K562 (cell line): Measurements from ENCODE around the gene FAM3C. TPM values are rescaled to one million over a fixed set of nuclear protein-coding genes. Genes with fewer than 3 reads are reported as not detected.
A peak's percentile ranks its signal among the peaks of the same experiment; 100 is the strongest.

Experiments used
- CSDE1 ChIP-seq, 2 experiments: fragments of 450-650 bp; IDR thresholded peaks; 2 replicates each; pipeline ENCODE4 v1.6.1; 2016; ENCODE audit warnings: mild to moderate bottlenecking in 1 of 2
- FOSL1 ChIP-seq: fragments of 200-800 bp; sonication (Bioruptor generic); conservative IDR thresholded peaks from 2 replicates; pipeline ENCODE4 v1.6.1; 2016; ENCODE audit warnings: missing genetic modification characterization, missing compliant biosample characterization
- L3MBTL2 ChIP-seq: fragments of 450-650 bp; IDR thresholded peaks from 2 replicates; pipeline ENCODE4 v1.6.1; 2016; ENCODE audit warnings: mild to moderate bottlenecking, moderate library complexity
- NFE2 ChIP-seq: IDR thresholded peaks from 2 replicates; pipeline ENCODE4 v1.6.1; 2014; ENCODE audit warnings: antibody characterized with exemption, low read depth
- RBM34 ChIP-seq: fragments of 200-400 bp; formaldehyde crosslinking; IDR thresholded peaks from 2 replicates; pipeline ENCODE4 v1.6.1; 2018; ENCODE audit warnings: low read length, borderline replicate concordance; ENCODE audit not compliant: insufficient read depth
- RUNX1 ChIP-seq: sonication (generic); IDR thresholded peaks from 2 replicates; pipeline ENCODE4 v1.6.1; 2016; ENCODE audit warnings: antibody characterized with exemption, low read depth
- SOX6 ChIP-seq: fragments of 450-650 bp; IDR thresholded peaks from 2 replicates; pipeline ENCODE4 v1.6.1; 2014; ENCODE audit warnings: mild to moderate bottlenecking
- TRIM24 ChIP-seq, 2 experiments: fragments of 450-650 bp; IDR thresholded peaks; 2 replicates each; pipeline ENCODE4 v1.6.1; 2016
- ZNF280B ChIP-seq: fragments of 250-450 bp; sonication (Bioruptor Pico); IDR thresholded peaks from 2 replicates; pipeline ENCODE4 v1.5.1; 2021; ENCODE audit warnings: mild to moderate bottlenecking
- ZNF311 ChIP-seq: fragments of 250-450 bp; sonication (Bioruptor Pico); IDR thresholded peaks from 2 replicates; pipeline ENCODE4 v1.4.0; 2020; ENCODE audit warnings: mild to moderate bottlenecking, moderate library complexity
- ZNF75A ChIP-seq: fragments of 450-650 bp; formaldehyde crosslinking; IDR thresholded peaks from 2 replicates; pipeline ENCODE4 v1.4.0; 2020; ENCODE audit warnings: mild to moderate bottlenecking
- polyA plus RNA-seq, 8 experiments: library from polyadenylated mRNA; depleted of rRNA in 4 of 8; stranded (reverse) in 5 of 8; unstranded in 3 of 8; fragments of >200 nt; fragmentation: Nextera tagmentation in 2 of 8; fragmentation: Illumina TruSeq in 1 of 8; extraction: Ambion mirVana in 2 of 8; extraction: Trizol in 1 of 8; gene quantifications; 2 replicates each; pipeline versions ENCODE4 v1.2.1 to v1.2.3, GENCODE V29; 2011 to 2014; ENCODE audit warnings: inconsistent platforms in 1 of 8, missing spikeins in 1 of 8
- total RNA-seq, 7 experiments: library from RNA; depleted of rRNA in 6 of 7; stranded (reverse); fragments of >200 nt in 6 of 7; fragmentation: Illumina TruSeq in 2 of 7; extraction: Trizol in 2 of 7; gene quantifications; 2 replicates each; pipeline versions ENCODE4 v1.2.1 to v1.2.3, GENCODE V29; 2011 to 2021; ENCODE audit warnings: low replicate concordance in 1 of 7
- TF ChIP-seq, protein P1 (sequence below): fragments of 250-450 bp; sonication (Bioruptor Pico); IDR thresholded peaks from 2 replicates; pipeline ENCODE4 v1.6.1; 2021; ENCODE audit warnings: mild to moderate bottlenecking
- TF ChIP-seq, protein P2 (sequence below): sonication (generic); formaldehyde crosslinking; IDR thresholded peaks from 2 replicates; pipeline ENCODE4 v1.8.0; 2022; ENCODE audit warnings: mild to moderate bottlenecking, missing genetic modification reagents
- TF ChIP-seq, protein P3 (sequence below), 2 experiments: fragments of 450-650 bp; conservative IDR thresholded peaks; 2 replicates each; pipeline ENCODE4 v1.6.1; 2017; ENCODE audit warnings: mild to moderate bottlenecking in 2 of 2, moderate library complexity in 2 of 2
- TF ChIP-seq, protein P4 (sequence below): fragments of 450-650 bp; IDR thresholded peaks from 2 replicates; pipeline ENCODE4 v1.6.1; 2016
- TF ChIP-seq, protein P5 (sequence below): fragments of 250-450 bp; sonication (Bioruptor Pico); IDR thresholded peaks from 2 replicates; pipeline ENCODE4 v1.4.0; 2020; ENCODE audit warnings: mild to moderate bottlenecking, moderate library complexity
- TF ChIP-seq, protein P6 (sequence below): fragments of 450-650 bp; IDR thresholded peaks from 2 replicates; pipeline ENCODE4 v1.6.1; 2018; ENCODE audit warnings: mild to moderate bottlenecking, low read depth; ENCODE audit not compliant: partially characterized antibody

FAM3C gene
- total and polyA plus RNA-seq, 9 of the 15 experiments (the other 6 are each of a cell fraction or from before 2014, with no cell fraction given) = 10.6 to 42.6 (median 30.0) TPM

DNA sequence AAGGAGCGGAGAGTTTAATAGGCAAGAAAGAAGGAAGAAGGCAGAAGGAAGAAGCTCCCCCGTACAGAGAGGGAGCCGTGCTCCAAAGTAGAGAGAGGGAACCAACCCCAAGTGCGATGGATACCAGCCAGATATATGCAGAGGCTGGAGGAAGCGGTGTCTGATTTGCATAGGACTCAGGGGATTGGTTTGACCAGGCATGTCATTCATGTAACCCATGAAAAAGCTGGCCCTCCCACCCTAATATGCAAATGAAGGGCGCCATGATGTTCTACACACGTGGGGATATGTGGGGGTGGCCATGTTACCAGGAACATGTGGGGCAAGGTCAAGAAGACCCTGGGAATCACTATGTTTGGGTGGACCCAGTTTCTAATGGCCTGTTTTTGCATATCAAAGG, 40.6 kb upstream of the FAM3C start (continued):
- TF ChIP-seq, protein P1, sequence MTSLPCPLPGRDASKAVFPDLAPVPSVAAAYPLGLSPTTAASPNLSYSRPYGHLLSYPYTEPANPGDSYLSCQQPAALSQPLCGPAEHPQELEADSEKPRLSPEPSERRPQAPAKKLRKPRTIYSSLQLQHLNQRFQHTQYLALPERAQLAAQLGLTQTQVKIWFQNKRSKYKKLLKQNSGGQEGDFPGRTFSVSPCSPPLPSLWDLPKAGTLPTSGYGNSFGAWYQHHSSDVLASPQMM (CRISPR knock-in tag) = no peak
- no peak for TF ChIP-seq NFE2
- TF ChIP-seq FOSL1 = no peak
- TF ChIP-seq ZNF280B (CRISPR knock-in tag) = no peak
- TF ChIP-seq, protein P2, sequence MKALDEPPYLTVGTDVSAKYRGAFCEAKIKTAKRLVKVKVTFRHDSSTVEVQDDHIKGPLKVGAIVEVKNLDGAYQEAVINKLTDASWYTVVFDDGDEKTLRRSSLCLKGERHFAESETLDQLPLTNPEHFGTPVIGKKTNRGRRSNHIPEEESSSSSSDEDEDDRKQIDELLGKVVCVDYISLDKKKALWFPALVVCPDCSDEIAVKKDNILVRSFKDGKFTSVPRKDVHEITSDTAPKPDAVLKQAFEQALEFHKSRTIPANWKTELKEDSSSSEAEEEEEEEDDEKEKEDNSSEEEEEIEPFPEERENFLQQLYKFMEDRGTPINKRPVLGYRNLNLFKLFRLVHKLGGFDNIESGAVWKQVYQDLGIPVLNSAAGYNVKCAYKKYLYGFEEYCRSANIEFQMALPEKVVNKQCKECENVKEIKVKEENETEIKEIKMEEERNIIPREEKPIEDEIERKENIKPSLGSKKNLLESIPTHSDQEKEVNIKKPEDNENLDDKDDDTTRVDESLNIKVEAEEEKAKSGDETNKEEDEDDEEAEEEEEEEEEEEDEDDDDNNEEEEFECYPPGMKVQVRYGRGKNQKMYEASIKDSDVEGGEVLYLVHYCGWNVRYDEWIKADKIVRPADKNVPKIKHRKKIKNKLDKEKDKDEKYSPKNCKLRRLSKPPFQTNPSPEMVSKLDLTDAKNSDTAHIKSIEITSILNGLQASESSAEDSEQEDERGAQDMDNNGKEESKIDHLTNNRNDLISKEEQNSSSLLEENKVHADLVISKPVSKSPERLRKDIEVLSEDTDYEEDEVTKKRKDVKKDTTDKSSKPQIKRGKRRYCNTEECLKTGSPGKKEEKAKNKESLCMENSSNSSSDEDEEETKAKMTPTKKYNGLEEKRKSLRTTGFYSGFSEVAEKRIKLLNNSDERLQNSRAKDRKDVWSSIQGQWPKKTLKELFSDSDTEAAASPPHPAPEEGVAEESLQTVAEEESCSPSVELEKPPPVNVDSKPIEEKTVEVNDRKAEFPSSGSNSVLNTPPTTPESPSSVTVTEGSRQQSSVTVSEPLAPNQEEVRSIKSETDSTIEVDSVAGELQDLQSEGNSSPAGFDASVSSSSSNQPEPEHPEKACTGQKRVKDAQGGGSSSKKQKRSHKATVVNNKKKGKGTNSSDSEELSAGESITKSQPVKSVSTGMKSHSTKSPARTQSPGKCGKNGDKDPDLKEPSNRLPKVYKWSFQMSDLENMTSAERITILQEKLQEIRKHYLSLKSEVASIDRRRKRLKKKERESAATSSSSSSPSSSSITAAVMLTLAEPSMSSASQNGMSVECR (CRISPR knock-in tag) = no peak
- no peak for TF ChIP-seq RUNX1
- TF ChIP-seq SOX6 = no peak
- no peak for TF ChIP-seq RBM34
- TF ChIP-seq CSDE1 (IDR thresholded peaks at IDR 0.05) = no peak
- TF ChIP-seq TRIM24 (IDR thresholded peaks at IDR 0.05) = no peak
- no peak for TF ChIP-seq ZNF311
- TF ChIP-seq, protein P3, sequence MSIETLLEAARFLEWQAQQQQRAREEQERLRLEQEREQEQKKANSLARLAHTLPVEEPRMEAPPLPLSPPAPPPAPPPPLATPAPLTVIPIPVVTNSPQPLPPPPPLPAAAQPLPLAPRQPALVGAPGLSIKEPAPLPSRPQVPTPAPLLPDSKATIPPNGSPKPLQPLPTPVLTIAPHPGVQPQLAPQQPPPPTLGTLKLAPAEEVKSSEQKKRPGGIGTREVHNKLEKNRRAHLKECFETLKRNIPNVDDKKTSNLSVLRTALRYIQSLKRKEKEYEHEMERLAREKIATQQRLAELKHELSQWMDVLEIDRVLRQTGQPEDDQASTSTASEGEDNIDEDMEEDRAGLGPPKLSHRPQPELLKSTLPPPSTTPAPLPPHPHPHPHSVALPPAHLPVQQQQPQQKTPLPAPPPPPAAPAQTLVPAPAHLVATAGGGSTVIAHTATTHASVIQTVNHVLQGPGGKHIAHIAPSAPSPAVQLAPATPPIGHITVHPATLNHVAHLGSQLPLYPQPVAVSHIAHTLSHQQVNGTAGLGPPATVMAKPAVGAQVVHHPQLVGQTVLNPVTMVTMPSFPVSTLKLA (conservative IDR thresholded peaks at IDR 0.05) = peak; percentile 50 to 69; a peak in 3 of 4 replicates
- TF ChIP-seq, protein P4, sequence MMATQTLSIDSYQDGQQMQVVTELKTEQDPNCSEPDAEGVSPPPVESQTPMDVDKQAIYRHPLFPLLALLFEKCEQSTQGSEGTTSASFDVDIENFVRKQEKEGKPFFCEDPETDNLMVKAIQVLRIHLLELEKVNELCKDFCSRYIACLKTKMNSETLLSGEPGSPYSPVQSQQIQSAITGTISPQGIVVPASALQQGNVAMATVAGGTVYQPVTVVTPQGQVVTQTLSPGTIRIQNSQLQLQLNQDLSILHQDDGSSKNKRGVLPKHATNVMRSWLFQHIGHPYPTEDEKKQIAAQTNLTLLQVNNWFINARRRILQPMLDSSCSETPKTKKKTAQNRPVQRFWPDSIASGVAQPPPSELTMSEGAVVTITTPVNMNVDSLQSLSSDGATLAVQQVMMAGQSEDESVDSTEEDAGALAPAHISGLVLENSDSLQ = peak; percentile 94
- TF ChIP-seq, protein P5, sequence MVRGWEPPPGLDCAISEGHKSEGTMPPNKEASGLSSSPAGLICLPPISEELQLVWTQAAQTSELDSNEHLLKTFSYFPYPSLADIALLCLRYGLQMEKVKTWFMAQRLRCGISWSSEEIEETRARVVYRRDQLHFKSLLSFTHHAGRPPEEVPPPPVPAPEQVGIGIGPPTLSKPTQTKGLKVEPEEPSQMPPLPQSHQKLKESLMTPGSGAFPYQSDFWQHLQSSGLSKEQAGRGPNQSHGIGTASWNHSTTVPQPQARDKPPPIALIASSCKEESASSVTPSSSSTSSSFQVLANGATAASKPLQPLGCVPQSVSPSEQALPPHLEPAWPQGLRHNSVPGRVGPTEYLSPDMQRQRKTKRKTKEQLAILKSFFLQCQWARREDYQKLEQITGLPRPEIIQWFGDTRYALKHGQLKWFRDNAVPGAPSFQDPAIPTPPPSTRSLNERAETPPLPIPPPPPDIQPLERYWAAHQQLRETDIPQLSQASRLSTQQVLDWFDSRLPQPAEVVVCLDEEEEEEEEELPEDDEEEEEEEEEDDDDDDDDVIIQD = no peak
- TF ChIP-seq L3MBTL2 = peak; percentile 39; the same call in 1 of the 2 replicates
- TF ChIP-seq ZNF75A (CRISPR knock-in tag) = no peak
- TF ChIP-seq, protein P6, sequence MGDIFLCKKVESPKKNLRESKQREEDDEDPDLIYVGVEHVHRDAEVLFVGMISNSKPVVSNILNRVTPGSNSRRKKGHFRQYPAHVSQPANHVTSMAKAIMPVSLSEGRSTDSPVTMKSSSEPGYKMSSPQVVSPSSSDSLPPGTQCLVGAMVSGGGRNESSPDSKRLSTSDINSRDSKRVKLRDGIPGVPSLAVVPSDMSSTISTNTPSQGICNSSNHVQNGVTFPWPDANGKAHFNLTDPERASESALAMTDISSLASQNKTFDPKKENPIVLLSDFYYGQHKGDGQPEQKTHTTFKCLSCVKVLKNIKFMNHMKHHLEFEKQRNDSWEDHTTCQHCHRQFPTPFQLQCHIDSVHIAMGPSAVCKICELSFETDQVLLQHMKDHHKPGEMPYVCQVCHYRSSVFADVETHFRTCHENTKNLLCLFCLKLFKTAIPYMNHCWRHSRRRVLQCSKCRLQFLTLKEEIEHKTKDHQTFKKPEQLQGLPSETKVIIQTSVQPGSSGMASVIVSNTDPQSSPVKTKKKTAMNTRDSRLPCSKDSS = no peak
